ENCODE measurements around the gene FKBP8.

- TF ChIP-seq CTCF (conservative IDR thresholded peaks at IDR 0.05; ENCODE audit: low read length) (no peak), EZH2phosphoT487 (IDR thresholded peaks at IDR 0.05; ENCODE audit: borderline replicate concordance, low read depth, low read length) (no peak)
These were observed 48.5 kb upstream of the FKBP8 start for GRCh38 chr19:18591735-18592385.
